SK-N-SH treated with all-trans-retinoic acid at 6 μM for 48 hours (cell line): Measurements from ENCODE around the gene KCNQ5.

Experiments used
- ATAC-seq: fragments of 200-7000 bp; cut with Tn5 transposase; 3 replicates; pipeline ENCODE4 v1.9.1; 2020; ENCODE audit warnings: mild to moderate bottlenecking, moderate library complexity
- ARNTL ChIP-seq: fragments of 450-650 bp; formaldehyde crosslinking; IDR thresholded peaks from 2 replicates; pipeline ENCODE4 v1.5.0; 2020; ENCODE audit warnings: low read depth, mild to moderate bottlenecking, moderate library complexity, borderline replicate concordance
- BACH2 ChIP-seq: fragments of 250-450 bp; sonication (Bioruptor Pico); IDR thresholded peaks from 2 replicates; pipeline ENCODE4 v1.9.0; 2021; ENCODE audit warnings: mild to moderate bottlenecking, borderline replicate concordance
- CSDC2 ChIP-seq: fragments of 250-450 bp; sonication (Bioruptor Pico); IDR thresholded peaks from 2 replicates; pipeline ENCODE4 v1.5.0; 2020; ENCODE audit warnings: mild to moderate bottlenecking, moderate library complexity
- CSRNP3 ChIP-seq: fragments of 250-450 bp; sonication (Bioruptor Pico); IDR thresholded peaks from 2 replicates; pipeline ENCODE4 v1.5.1; 2021; ENCODE audit warnings: mild to moderate bottlenecking, moderate library complexity
- ESRRG ChIP-seq: fragments of 250-450 bp; sonication (Bioruptor Pico); IDR thresholded peaks from 2 replicates; pipeline ENCODE4 v1.6.1; 2021; ENCODE audit warnings: mild to moderate bottlenecking
- GLIS3 ChIP-seq: fragments of 250-450 bp; sonication (Bioruptor Pico); IDR thresholded peaks from 2 replicates; pipeline ENCODE4 v1.5.0; 2020; ENCODE audit warnings: mild to moderate bottlenecking, moderate library complexity
- ISL1 ChIP-seq: fragments of 250-450 bp; sonication (Bioruptor Pico); IDR thresholded peaks from 2 replicates; pipeline ENCODE4 v2.1.2; 2022; ENCODE audit warnings: mild to moderate bottlenecking, moderate library complexity
- OSR1 ChIP-seq: fragments of 250-450 bp; sonication (Bioruptor Pico); IDR thresholded peaks from 2 replicates; pipeline ENCODE4 v1.8.0; 2022; ENCODE audit warnings: moderate library complexity, mild to moderate bottlenecking, inconsistent platforms
- POU6F1 ChIP-seq: fragments of 250-450 bp; sonication (Bioruptor Pico); IDR thresholded peaks from 2 replicates; pipeline ENCODE4 v1.8.0; 2021; ENCODE audit warnings: low read depth, mild to moderate bottlenecking, moderate library complexity, borderline replicate concordance
- PPARA ChIP-seq: fragments of 250-450 bp; sonication (Bioruptor Pico); IDR thresholded peaks from 2 replicates; pipeline ENCODE4 v1.5.0; 2020; ENCODE audit warnings: mild to moderate bottlenecking, borderline replicate concordance
- RARB ChIP-seq: fragments of 250-450 bp; sonication (Bioruptor Pico); IDR thresholded peaks from 2 replicates; pipeline ENCODE4 v1.8.0; 2021; ENCODE audit warnings: mild to moderate bottlenecking, moderate library complexity
- SNAI2 ChIP-seq: fragments of 250-450 bp; sonication (Bioruptor Pico); IDR thresholded peaks from 2 replicates; pipeline ENCODE4 v1.5.0; 2020; ENCODE audit warnings: mild to moderate bottlenecking, moderate library complexity
- TCF4 ChIP-seq: fragments of 250-450 bp; sonication (Bioruptor Pico); IDR thresholded peaks from 2 replicates; pipeline ENCODE4 v1.8.0; 2021; ENCODE audit warnings: mild to moderate bottlenecking, moderate library complexity, borderline replicate concordance
- TOX ChIP-seq: fragments of 250-450 bp; sonication (Bioruptor Pico); IDR thresholded peaks from 2 replicates; pipeline ENCODE4 v1.8.0; 2021; ENCODE audit warnings: mild to moderate bottlenecking, moderate library complexity, borderline replicate concordance
- TSHZ2 ChIP-seq: fragments of 250-450 bp; sonication (Bioruptor Pico); IDR thresholded peaks from 2 replicates; pipeline ENCODE4 v1.5.0; 2020; ENCODE audit warnings: mild to moderate bottlenecking, moderate library complexity
- ZC3H10 ChIP-seq: fragments of 250-450 bp; sonication (Bioruptor Pico); IDR thresholded peaks from 2 replicates; pipeline ENCODE4 v1.5.1; 2021; ENCODE audit warnings: mild to moderate bottlenecking, moderate library complexity
- ZFP3 ChIP-seq: fragments of 250-450 bp; sonication (Bioruptor Pico); IDR thresholded peaks from 2 replicates; pipeline ENCODE4 v1.5.0; 2020; ENCODE audit warnings: mild to moderate bottlenecking, moderate library complexity
- ZNF565 ChIP-seq: fragments of 450-650 bp; formaldehyde crosslinking; conservative IDR thresholded peaks from 2 replicates; pipeline ENCODE4 v1.5.0; 2020; ENCODE audit warnings: low read depth, mild to moderate bottlenecking, moderate library complexity
- ZNF70 ChIP-seq: fragments of 450-650 bp; formaldehyde crosslinking; IDR thresholded peaks from 2 replicates; pipeline ENCODE4 v1.5.0; 2020; ENCODE audit warnings: mild to moderate bottlenecking, moderate library complexity
- ZNF8 ChIP-seq: fragments of 450-650 bp; formaldehyde crosslinking; IDR thresholded peaks from 2 replicates; pipeline ENCODE4 v1.5.0; 2020; ENCODE audit warnings: mild to moderate bottlenecking, moderate library complexity
- TF ChIP-seq, protein P1 (sequence below): fragments of 250-450 bp; sonication (Bioruptor Pico); IDR thresholded peaks from 2 replicates; pipeline ENCODE4 v1.5.1; 2020; ENCODE audit warnings: low read depth, mild to moderate bottlenecking, moderate library complexity
- TF ChIP-seq, protein P2 (sequence below): fragments of 250-450 bp; sonication (Bioruptor Pico); IDR thresholded peaks from 2 replicates; pipeline ENCODE4 v1.8.0; 2020; ENCODE audit warnings: mild to moderate bottlenecking, moderate library complexity, borderline replicate concordance

The KCNQ5 gene

GRCh38 chr6:73131706-73132105 lies 509.8 kb downstream of the KCNQ5 start (continued):
- no peak for TF ChIP-seq ZNF565 (CRISPR knock-in tag)
- TF ChIP-seq TOX (CRISPR knock-in tag) = no peak
- TF ChIP-seq ZNF8 = no peak
- no peak for TF ChIP-seq ZNF70 (CRISPR knock-in tag)
- no peak for TF ChIP-seq ISL1 (CRISPR knock-in tag)
- TF ChIP-seq, all 23 proteins: peak for 0

DNA sequence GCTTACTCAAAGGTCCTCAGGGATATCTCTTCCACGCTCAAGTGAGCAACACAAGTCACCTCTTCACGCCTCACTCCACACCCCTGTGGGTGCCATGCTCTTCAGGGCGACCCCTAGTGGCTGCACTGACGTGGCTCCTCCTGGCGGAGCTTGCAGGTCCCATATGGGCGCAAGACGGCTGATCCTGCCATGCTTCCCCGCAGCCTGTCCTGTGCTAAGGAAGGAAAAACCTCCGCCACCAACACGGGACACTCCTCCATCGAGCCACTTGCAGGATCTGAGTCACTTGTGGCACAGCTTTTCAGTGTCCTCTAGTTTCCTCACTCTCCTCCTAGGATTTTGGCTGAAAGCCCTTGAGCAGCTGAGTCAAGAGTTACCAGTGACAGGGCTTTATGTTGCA lies 512.7 kb downstream of the KCNQ5 start:
- TF ChIP-seq CSDC2 (CRISPR knock-in tag) (no peak), ZFP3 (CRISPR knock-in tag) (no peak), ZNF565 (CRISPR knock-in tag) (no peak), ZNF70 (CRISPR knock-in tag) (no peak), PPARA (CRISPR knock-in tag) (no peak), ZC3H10 (CRISPR knock-in tag) (no peak), CSRNP3 (CRISPR knock-in tag) (no peak), ZNF8 (no peak), ARNTL (CRISPR knock-in tag) (no peak), TOX (CRISPR knock-in tag) (no peak), OSR1 (CRISPR knock-in tag) (no peak), ESRRG (CRISPR knock-in tag) (no peak), TCF4 (CRISPR knock-in tag) (no peak), GLIS3 (CRISPR knock-in tag) (no peak), SNAI2 (no peak)
- TF ChIP-seq, protein P1, sequence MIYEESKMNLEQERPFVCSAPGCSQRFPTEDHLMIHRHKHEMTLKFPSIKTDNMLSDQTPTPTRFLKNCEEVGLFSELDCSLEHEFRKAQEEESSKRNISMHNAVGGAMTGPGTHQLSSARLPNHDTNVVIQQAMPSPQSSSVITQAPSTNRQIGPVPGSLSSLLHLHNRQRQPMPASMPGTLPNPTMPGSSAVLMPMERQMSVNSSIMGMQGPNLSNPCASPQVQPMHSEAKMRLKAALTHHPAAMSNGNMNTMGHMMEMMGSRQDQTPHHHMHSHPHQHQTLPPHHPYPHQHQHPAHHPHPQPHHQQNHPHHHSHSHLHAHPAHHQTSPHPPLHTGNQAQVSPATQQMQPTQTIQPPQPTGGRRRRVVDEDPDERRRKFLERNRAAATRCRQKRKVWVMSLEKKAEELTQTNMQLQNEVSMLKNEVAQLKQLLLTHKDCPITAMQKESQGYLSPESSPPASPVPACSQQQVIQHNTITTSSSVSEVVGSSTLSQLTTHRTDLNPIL (CRISPR knock-in tag) = no peak
- no peak for ATAC-seq

DNA sequence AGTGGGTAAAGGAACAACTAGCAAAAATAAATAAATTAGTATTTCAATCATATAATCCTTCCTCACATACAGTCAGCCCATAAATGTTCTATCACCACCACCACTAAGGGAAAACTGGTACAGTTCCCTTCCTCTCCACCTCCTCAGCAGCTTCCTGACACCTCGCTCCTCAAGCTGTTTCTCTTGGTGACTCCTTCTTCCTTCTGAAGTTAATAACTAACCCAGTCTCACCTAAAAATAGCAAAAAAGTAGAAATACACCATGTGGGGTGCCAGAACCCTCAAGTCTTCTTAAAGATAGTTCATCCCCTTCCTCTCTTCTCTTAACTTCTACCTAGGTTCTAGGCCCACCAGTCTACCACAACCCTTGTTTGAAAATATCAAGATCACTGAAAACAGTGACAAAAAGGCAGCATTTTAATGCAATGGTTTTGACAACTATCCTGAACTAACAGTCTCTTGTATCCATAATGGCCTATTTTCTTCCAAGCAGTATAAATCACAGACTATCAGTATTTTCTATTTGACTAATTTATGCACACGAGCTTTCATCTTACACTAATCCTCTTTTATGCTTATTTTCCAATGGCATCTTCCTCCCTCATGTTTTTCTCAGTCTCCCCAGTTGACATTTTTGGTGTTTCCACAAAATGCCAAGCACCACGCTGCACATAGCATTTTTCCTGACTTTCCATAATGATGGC lies 518.0 kb downstream of the KCNQ5 start:
- no peak for TF ChIP-seq ARNTL (CRISPR knock-in tag)
- TF ChIP-seq, all 23 proteins: peak for 0

GRCh38 chr6:73143551-73143950 lies 521.7 kb downstream of the KCNQ5 start:
- no peak for TF ChIP-seq BACH2 (CRISPR knock-in tag)
- no peak for TF ChIP-seq ZNF8
- TF ChIP-seq ZC3H10 (CRISPR knock-in tag) = no peak
- no peak for TF ChIP-seq ZNF70 (CRISPR knock-in tag)
- no peak for TF ChIP-seq ISL1 (CRISPR knock-in tag)
- TF ChIP-seq OSR1 (CRISPR knock-in tag) = no peak
- TF ChIP-seq, protein P1 (CRISPR knock-in tag) = no peak
- no peak for TF ChIP-seq TCF4 (CRISPR knock-in tag)
- TF ChIP-seq PPARA (CRISPR knock-in tag) = no peak
- TF ChIP-seq TSHZ2 (CRISPR knock-in tag) = no peak
- TF ChIP-seq POU6F1 (CRISPR knock-in tag) = no peak
- TF ChIP-seq, protein P2, sequence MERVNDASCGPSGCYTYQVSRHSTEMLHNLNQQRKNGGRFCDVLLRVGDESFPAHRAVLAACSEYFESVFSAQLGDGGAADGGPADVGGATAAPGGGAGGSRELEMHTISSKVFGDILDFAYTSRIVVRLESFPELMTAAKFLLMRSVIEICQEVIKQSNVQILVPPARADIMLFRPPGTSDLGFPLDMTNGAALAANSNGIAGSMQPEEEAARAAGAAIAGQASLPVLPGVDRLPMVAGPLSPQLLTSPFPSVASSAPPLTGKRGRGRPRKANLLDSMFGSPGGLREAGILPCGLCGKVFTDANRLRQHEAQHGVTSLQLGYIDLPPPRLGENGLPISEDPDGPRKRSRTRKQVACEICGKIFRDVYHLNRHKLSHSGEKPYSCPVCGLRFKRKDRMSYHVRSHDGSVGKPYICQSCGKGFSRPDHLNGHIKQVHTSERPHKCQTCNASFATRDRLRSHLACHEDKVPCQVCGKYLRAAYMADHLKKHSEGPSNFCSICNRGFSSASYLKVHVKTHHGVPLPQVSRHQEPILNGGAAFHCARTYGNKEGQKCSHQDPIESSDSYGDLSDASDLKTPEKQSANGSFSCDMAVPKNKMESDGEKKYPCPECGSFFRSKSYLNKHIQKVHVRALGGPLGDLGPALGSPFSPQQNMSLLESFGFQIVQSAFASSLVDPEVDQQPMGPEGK (CRISPR knock-in tag) = no peak
- no peak for TF ChIP-seq ZFP3 (CRISPR knock-in tag)
- no peak for TF ChIP-seq CSDC2 (CRISPR knock-in tag)
- TF ChIP-seq ZNF565 (CRISPR knock-in tag) = no peak
- TF ChIP-seq RARB (CRISPR knock-in tag) = no peak
- TF ChIP-seq ARNTL (CRISPR knock-in tag) = no peak
- no peak for TF ChIP-seq ESRRG (CRISPR knock-in tag)
- no peak for ATAC-seq

More for the DNA sequence above, 518.0 kb downstream of the KCNQ5 start:
- no peak for ATAC-seq
